ENCODE measurements around the gene SERTAD1.

The SERTAD1 gene

GRCh38 chr19:40416918-40417642 is 8.7 kb downstream of the SERTAD1 start:
- peak; percentile 90 for DNase-seq (ENCODE audit: low read depth)
- H3K4me3 ChIP-seq (ENCODE audit: low read depth, low read length): no peak overlapping the region; the same call in 1 of the 2 replicates
- no peak for TF ChIP-seq CTCF (IDR thresholded peaks at IDR 0.05; ENCODE audit: insufficient read depth, low read depth, low read length, missing control alignments)

- H3K4me3 ChIP-seq (ENCODE audit: low read depth, low read length): no peak overlapping the region
- TF ChIP-seq CTCF (IDR thresholded peaks at IDR 0.05; ENCODE audit: insufficient read depth, low read depth, low read length, missing control alignments): no peak
- DNase-seq (ENCODE audit: low read depth): no peak
Measured at GRCh38 chr19:40415768-40416167, 10.0 kb downstream of the SERTAD1 start.

- H3K4me3 ChIP-seq (ENCODE audit: low read depth, low read length): no peak overlapping the region
- no peak for DNase-seq (ENCODE audit: low read depth)
- no peak for TF ChIP-seq CTCF (IDR thresholded peaks at IDR 0.05; ENCODE audit: insufficient read depth, low read depth, low read length, missing control alignments)
Measured at GRCh38 chr19:40414542-40415535, 11.0 kb downstream of the SERTAD1 start.

GRCh38 chr19:40413291-40413845 is 12.4 kb downstream of the SERTAD1 start, which contains the start of gene PRX:
TSS of gene PRX (minus strand) at chr19:40413378. CDS start at chr19:40407932, 5,446 bp downstream.
- no peak within 1 kb of the TSS for H3K4me3 ChIP-seq (ENCODE audit: low read depth, low read length)
- DNase-seq (ENCODE audit: low read depth): no peak
- TF ChIP-seq CTCF (IDR thresholded peaks at IDR 0.05; ENCODE audit: insufficient read depth, low read depth, low read length, missing control alignments): no peak

GRCh38 chr19:40412866-40413265 is 12.9 kb downstream of the SERTAD1 start:
- DNase-seq (ENCODE audit: low read depth): no peak
- no peak for TF ChIP-seq CTCF (IDR thresholded peaks at IDR 0.05; ENCODE audit: insufficient read depth, low read depth, low read length, missing control alignments)

GRCh38 chr19:40411958-40412499 is 13.8 kb downstream of the SERTAD1 start:
- TF ChIP-seq CTCF (IDR thresholded peaks at IDR 0.05; ENCODE audit: insufficient read depth, low read depth, low read length, missing control alignments): no peak
- no peak for DNase-seq (ENCODE audit: low read depth)

More at GRCh38 chr19:40412866-40413265, 12.9 kb downstream of the SERTAD1 start:
- H3K4me3 ChIP-seq (ENCODE audit: low read depth, low read length): no peak overlapping the region

More at GRCh38 chr19:40411958-40412499, 13.8 kb downstream of the SERTAD1 start:
- H3K4me3 ChIP-seq (ENCODE audit: low read depth, low read length): no peak overlapping the region

Measured in GM12865 (cell line).